HL-60 (cell line): ENCODE results near the gene PTPRM.

ENCODE experiments used
- GABPA ChIP-seq: IDR thresholded peaks from 2 replicates; pipeline ENCODE4 v1.6.1; 2012; ENCODE audit warnings: low read depth
- POLR2AphosphoS5 ChIP-seq: IDR thresholded peaks from 2 replicates; pipeline ENCODE4 v1.6.1; 2012; ENCODE audit warnings: low read depth
- SPI1 ChIP-seq: IDR thresholded peaks from 2 replicates; pipeline ENCODE4 v1.6.1; 2012; ENCODE audit warnings: low read depth, mild to moderate bottlenecking, borderline replicate concordance
- TF ChIP-seq, protein P1 (sequence below): IDR thresholded peaks from one replicate; pipeline ENCODE4 v1.5.1; 2011; ENCODE audit warnings: low read length, control low read depth, inconsistent platforms; ENCODE audit not compliant: insufficient read depth
- TF ChIP-seq, protein P2 (sequence below): IDR thresholded peaks from 2 replicates; pipeline ENCODE4 v1.6.1; 2012; ENCODE audit warnings: low read depth; ENCODE audit not compliant: insufficient replicate concordance

DNA sequence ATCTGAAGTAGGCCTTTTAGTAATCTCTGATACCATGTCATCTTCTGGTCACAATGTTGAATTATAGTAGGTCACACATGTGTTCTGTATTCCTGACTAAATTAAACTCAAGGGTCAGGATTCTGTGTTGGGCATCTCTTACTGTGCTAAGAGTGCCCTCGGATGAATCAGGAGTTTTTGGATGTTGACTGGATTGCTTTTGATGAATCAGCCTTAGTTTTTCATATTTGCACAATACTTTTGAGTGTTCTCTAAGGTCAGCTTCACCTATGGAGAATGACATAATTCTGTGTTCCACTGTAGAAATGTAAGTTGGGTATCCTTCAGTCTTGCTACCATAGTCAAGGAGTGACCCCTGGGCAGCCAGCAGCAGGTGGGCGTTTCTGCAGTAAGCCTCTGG is 190.1 kb downstream of the PTPRM start:
- TF ChIP-seq, protein P1, sequence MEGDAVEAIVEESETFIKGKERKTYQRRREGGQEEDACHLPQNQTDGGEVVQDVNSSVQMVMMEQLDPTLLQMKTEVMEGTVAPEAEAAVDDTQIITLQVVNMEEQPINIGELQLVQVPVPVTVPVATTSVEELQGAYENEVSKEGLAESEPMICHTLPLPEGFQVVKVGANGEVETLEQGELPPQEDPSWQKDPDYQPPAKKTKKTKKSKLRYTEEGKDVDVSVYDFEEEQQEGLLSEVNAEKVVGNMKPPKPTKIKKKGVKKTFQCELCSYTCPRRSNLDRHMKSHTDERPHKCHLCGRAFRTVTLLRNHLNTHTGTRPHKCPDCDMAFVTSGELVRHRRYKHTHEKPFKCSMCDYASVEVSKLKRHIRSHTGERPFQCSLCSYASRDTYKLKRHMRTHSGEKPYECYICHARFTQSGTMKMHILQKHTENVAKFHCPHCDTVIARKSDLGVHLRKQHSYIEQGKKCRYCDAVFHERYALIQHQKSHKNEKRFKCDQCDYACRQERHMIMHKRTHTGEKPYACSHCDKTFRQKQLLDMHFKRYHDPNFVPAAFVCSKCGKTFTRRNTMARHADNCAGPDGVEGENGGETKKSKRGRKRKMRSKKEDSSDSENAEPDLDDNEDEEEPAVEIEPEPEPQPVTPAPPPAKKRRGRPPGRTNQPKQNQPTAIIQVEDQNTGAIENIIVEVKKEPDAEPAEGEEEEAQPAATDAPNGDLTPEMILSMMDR: no peak
- TF ChIP-seq POLR2AphosphoS5: no peak
- TF ChIP-seq, protein P2, sequence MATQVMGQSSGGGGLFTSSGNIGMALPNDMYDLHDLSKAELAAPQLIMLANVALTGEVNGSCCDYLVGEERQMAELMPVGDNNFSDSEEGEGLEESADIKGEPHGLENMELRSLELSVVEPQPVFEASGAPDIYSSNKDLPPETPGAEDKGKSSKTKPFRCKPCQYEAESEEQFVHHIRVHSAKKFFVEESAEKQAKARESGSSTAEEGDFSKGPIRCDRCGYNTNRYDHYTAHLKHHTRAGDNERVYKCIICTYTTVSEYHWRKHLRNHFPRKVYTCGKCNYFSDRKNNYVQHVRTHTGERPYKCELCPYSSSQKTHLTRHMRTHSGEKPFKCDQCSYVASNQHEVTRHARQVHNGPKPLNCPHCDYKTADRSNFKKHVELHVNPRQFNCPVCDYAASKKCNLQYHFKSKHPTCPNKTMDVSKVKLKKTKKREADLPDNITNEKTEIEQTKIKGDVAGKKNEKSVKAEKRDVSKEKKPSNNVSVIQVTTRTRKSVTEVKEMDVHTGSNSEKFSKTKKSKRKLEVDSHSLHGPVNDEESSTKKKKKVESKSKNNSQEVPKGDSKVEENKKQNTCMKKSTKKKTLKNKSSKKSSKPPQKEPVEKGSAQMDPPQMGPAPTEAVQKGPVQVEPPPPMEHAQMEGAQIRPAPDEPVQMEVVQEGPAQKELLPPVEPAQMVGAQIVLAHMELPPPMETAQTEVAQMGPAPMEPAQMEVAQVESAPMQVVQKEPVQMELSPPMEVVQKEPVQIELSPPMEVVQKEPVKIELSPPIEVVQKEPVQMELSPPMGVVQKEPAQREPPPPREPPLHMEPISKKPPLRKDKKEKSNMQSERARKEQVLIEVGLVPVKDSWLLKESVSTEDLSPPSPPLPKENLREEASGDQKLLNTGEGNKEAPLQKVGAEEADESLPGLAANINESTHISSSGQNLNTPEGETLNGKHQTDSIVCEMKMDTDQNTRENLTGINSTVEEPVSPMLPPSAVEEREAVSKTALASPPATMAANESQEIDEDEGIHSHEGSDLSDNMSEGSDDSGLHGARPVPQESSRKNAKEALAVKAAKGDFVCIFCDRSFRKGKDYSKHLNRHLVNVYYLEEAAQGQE: no peak
- TF ChIP-seq GABPA: no peak
- TF ChIP-seq SPI1: no peak
